SKM-1 (cell line): ENCODE data around the gene GLRA1.
"Not testable (repeated sequence)": the region's sequence is repeated elsewhere in the genome, so short reads cannot be mapped to it uniquely, and the experiment has no call there.

Experiments
- DNase-seq: peaks from one replicate; lab custom pipeline; 2025; ENCODE audit not compliant: unreplicated experiment; lab: John Stamatoyannopoulos, UW

Gene GLRA1

GRCh38 chr5:151822141-151822540 is 102.5 kb downstream of the GLRA1 start:
- DNase-seq = no peak

GRCh38 chr5:151820903-151821302 is 103.7 kb downstream of the GLRA1 start:
- no peak for DNase-seq

DNA sequence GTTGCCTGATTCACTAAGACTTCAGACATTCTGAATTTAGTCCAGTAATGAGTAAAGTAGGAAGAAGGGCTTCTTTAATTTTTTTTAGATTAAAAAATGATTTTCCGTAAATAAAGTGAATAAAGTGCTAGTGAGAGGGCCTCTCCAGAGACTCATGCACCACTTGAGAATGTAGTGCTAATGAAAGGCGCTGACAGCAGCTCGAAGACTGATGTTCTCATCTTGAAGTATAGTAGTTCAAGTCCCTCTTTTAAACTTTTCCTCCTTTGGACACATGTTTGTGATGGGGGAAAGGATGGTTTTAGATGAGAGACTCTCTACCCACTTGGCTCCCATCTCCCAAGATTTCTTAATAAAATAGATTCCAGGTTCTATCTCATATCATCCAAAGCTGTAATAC is 104.4 kb downstream of the GLRA1 start:
- DNase-seq = no peak

- no peak for DNase-seq
Observed at GRCh38 chr5:151819830-151820229, 104.8 kb downstream of the GLRA1 start.

DNA sequence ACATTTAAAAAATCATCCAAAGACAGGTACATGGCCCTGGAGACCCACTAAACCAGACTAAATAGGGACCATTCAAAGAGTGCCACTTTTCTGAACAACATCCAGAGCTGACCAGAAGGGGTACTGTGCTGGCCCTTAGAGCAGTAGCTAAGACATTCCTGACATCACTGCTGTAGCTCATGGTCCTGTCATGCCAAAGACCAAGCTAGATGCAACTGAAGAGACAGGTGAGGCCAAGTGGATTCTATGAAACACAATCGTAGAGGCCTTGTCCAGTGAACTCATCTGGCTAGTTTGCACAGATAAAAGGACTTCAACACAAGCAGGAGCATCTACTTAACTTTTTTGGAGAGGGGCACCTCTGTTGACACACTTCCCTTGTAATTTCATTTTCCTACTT is 109.6 kb downstream of the GLRA1 start:
- DNase-seq = no peak

DNA sequence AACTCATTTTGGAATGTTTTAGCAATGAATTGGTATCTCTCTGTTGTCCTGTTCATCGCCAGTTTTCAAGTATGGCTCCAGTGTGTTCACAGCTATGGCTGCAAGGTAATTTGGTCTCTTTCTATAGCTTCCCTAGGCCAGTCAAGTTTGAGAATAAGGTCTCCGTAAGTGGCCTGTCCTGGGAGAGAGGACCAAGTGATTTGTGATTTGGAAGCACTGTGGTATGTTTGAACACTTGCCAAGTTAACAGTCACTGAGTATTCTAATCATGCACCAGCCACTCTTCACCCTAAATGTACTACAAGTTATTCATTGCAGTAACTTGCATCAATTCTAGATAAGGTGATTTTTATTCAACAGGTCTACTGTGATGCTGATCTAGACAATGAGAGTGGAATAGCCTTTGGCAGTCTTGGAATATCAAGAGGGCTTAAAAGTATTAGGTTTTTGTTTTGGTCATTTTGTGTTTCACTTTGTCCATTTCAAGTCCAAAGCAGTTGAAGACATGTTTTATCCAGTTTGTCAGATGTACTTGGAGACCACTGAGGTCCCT is 111.8 kb downstream of the GLRA1 start:
- no peak for DNase-seq

- DNase-seq = no peak
Observed at GRCh38 chr5:151811593-151812321, 112.9 kb downstream of the GLRA1 start.

- no peak for DNase-seq
Observed at GRCh38 chr5:151810897-151811296, 113.8 kb downstream of the GLRA1 start.

DNA sequence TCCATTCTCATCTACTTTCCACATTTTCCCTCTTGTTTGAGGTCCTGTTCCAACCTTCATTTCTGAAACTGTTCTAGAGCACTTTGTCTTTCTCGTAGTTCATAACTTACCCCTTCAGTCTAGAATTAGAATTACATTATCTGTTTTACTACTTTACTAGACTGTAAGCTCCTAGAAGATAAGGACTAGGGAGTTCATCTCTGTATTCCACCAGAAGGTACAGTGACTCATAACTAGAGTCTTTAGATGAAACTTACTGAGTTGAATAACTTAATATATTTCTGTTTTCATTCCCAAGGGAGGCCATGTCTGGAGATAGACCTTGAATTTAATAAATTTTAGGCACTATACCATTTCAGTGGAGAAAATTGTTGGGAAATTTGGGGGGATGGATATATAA is 114.2 kb downstream of the GLRA1 start:
- DNase-seq = no peak

- DNase-seq = no peak
Observed at GRCh38 chr5:151808451-151809169, 116.0 kb downstream of the GLRA1 start.

DNA sequence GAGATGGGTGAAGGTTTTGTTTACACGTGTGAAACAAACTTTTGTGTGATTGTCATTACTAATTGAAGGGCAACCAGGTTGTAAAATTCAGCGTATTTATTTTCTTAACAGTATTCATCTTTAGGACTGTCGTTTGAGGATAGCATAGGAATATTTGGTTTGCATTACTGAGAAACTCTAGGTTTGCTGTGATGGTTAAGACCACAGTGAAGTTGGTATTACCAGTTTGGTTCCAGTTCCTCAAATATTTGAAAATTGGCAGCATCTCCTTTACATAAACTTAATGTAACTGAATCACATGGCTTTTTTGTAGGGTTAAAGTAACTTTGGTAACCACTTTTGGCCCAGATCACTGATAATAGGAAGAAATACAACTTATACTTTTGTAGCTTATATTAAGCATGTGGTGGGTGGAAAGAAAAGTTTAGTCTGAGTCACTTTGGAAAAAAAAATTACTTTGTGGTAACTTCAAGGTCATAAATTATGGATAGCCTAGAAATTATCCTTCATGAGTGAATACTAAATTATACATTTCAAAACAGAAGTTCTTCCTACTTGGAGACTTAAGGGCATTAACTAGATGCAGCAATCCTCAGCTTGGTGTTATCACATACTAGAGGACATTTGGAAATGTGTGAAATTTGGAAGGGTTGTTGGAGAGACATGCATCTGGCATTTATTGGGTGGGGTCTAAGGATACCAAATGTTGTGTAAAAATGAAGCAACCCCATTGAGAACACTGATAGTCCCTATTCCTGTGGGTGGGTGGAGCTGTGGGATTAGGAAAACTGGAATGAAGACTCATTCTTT is 119.0 kb downstream of the GLRA1 start:
- DNase-seq = no peak

GRCh38 chr5:151800532-151800931 is 124.1 kb downstream of the GLRA1 start:
- DNase-seq = no peak

DNA sequence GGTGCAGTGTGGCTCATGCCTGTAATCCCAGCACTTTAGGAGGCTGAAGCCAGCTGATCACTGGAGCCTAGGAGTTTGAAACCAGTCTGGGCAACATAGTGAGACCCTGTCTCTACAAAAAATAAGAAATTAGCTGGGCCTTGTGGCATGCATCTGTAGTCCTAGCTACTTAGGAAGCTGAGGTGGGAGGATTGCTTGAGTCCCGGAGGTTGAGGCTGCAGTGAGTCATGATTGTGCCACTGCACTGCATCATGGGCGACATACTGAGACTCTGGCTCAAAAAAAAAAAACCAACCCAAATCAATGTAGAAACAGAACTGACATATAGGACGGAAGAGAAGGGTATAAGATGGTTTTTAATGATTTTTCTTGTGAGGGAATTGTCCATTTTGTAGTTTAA is 125.2 kb downstream of the GLRA1 start:
- DNase-seq = no peak

- no peak for DNase-seq
Observed at GRCh38 chr5:151798674-151799073, 126.0 kb downstream of the GLRA1 start.

DNA sequence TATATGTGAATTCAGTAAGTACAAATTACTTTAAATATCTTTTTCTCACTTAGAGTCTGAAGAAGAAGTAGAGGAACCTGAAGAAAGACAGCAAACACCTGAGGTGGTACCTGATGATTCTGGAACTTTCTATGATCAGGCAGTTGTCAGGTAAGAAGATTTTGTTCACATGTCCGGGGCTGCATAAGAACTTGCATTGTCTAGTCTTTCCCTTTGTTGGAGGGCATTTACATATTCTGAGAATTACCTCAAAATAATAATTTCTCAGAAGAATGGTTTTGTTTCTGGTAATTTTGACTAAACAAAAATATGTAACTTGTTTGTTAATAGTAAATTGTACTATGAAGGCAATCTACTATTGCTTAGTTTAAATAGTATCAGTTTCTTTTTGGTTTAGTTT is 129.2 kb downstream of the GLRA1 start:
- DNase-seq = no peak

- no peak for DNase-seq
Observed at GRCh38 chr5:151793358-151793757, 131.3 kb downstream of the GLRA1 start.

DNA sequence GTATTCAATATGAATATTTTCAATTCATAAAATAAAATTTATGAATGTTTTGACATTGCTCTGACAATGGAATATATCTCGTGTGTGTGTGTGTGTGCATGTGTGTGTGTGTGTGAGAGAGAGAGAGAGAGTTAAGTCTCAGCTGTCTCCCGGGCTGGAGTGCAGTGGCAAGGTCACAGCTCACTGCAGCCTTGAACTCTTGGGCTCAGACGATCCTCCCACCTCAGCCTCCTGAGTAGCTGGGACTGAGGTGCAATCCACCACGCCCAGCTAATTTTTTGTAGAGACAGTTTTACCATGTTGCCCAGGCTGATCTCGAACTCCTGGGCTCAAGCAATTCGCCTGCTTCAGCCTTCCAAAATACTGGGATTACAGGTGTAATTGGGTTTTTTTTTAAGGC is 136.8 kb downstream of the GLRA1 start:
- no peak for DNase-seq

GRCh38 chr5:151786468-151786867 is 138.2 kb downstream of the GLRA1 start:
- DNase-seq = no peak

- no peak for DNase-seq
Observed at GRCh38 chr5:151784141-151784540, 140.5 kb downstream of the GLRA1 start.

- DNase-seq = not testable (repeated sequence)
Observed at GRCh38 chr5:151783664-151784063, 141.0 kb downstream of the GLRA1 start.

- DNase-seq = no peak
Observed at GRCh38 chr5:151781201-151781600, 143.4 kb downstream of the GLRA1 start.

DNA sequence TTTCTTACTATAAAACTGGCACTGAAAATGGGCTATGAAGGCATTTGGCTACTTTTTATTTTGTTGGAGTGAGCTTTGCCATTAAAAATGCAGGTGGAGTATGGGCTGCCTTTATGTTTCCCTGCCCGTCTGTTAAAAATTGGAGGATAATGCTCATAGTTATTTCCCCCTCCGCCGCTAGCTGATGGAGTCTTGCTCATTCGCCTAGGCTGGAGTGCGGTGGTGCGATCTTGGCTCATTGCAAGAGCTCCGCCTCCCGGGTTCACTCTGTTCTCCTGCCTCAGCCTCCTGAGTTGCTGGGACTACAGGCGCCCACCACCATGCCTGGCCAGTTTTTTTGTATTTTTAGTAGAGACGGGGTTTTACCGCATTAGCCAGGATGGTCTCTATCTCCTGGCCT is 144.3 kb downstream of the GLRA1 start:
- DNase-seq = no peak
